H1 (cell line): ENCODE measurements around the gene USP13. TPM values are rescaled to one million over a fixed set of nuclear protein-coding genes. Genes with fewer than 3 reads are reported as not detected.

Experiments used
- SIX5 ChIP-seq: IDR thresholded peaks from 2 replicates; pipeline ENCODE4 v1.6.1; 2011; ENCODE audit warnings: mild to moderate bottlenecking, low read depth, low read length
- TAF7 ChIP-seq: optimal IDR thresholded peaks from 2 replicates; pipeline ENCODE3; 2011; ENCODE audit warnings: low read depth, mild to moderate bottlenecking, inconsistent platforms, low read length, moderate library complexity, borderline replicate concordance
- polyA plus RNA-seq, 7 experiments: library from polyadenylated mRNA; depleted of rRNA in 3 of 7; stranded (reverse) in 5 of 7; unstranded in 2 of 7; fragments of >200 nt in 5 of 7; fragments of 200-250 nt in 2 of 7; gene quantifications; 1 replicate in 5 of 7; 2 replicates in 1 of 7; 4 replicates in 1 of 7; pipeline versions ENCODE4 v1.2.1 to v1.2.3, GENCODE V29; 2011 to 2013; ENCODE audit warnings: missing spikeins in 2 of 7, mixed read lengths in 2 of 7
- total RNA-seq: library from RNA; stranded (reverse); fragmentation: NEBNext Ultra II Directional; extraction: Animal tissue kit (Norgen Biotek cat#: 25700); gene quantifications from 2 replicates; pipeline ENCODE4 v1.2.1, GENCODE V29; 2021

The USP13 gene
- total and polyA plus RNA-seq, 2 of the 8 experiments (the other 6 are each of a cell fraction or from before 2014, with no cell fraction given) = 7.9 to 25.9 TPM

GRCh38 chr3:179671309-179671708 is 18.5 kb downstream of the USP13 start (continued):
- no peak for TF ChIP-seq SIX5
- TF ChIP-seq TAF7 = no peak
